ENCODE data around the gene PLEKHA7. TPM values are rescaled to one million over a fixed set of nuclear protein-coding genes. Genes with fewer than 3 reads are reported as not detected.

Gene PLEKHA7
- total RNA-seq, 6 donors from 2014 or later = 27.5 to 87.0 (median 48.6) TPM

GRCh38 chr11:16861862-16862261, 152.4 kb downstream of the PLEKHA7 start:
- Histone ChIP-seq H3K36me3 (no peaks in the 10 kb centered on the region), H3K4me3 (no peak overlapping the region), H3K9me3 (no peaks in the 10 kb centered on the region), H3K27me3 (no peaks in the 10 kb centered on the region), H3K27ac (no peak overlapping the region), H3K4me1 (no peaks in the 10 kb centered on the region)
- no peak for DNase-seq
- WGBS, 2 donors = 69% methylated on average over 3 of the region's 3 CpGs
- no peak for ATAC-seq (ENCODE audit: low FRiP score in 2 of 2)
- no peak for TF ChIP-seq CTCF (IDR thresholded peaks at IDR 0.05)
- no peak for TF ChIP-seq POLR2A (IDR thresholded peaks at IDR 0.05)
- TF ChIP-seq POLR2AphosphoS5 (IDR thresholded peaks at IDR 0.05) = no peak
- no peak for TF ChIP-seq EP300 (IDR thresholded peaks at IDR 0.05)

GRCh38 chr11:16860617-16861016, 153.6 kb downstream of the PLEKHA7 start:
- Histone ChIP-seq H3K9me3 (no peaks in the 10 kb centered on the region), H3K27me3 (no peaks in the 10 kb centered on the region), H3K4me3 (no peak overlapping the region), H3K4me1 (no peaks in the 10 kb centered on the region), H3K36me3 (no peaks in the 10 kb centered on the region), H3K27ac (no peak overlapping the region)
- WGBS, 2 donors = 72 to 76% methylated on average over 1 of the region's 1 CpG
- DNase-seq = no peak
- ATAC-seq (ENCODE audit: low FRiP score in 2 of 2) = no peak
- TF ChIP-seq POLR2AphosphoS5 (IDR thresholded peaks at IDR 0.05) (no peak), POLR2A (IDR thresholded peaks at IDR 0.05) (no peak), EP300 (IDR thresholded peaks at IDR 0.05) (no peak), CTCF (IDR thresholded peaks at IDR 0.05) (no peak)

- no peak overlapping the region for H3K27ac ChIP-seq
- WGBS, 2 donors = 83 to 86% methylated on average over 5 to 6 of the region's 6 CpGs
These were observed 154.6 kb downstream of the PLEKHA7 start for GRCh38 chr11:16859651-16860050.

GRCh38 chr11:16857186-16857585, 157.0 kb downstream of the PLEKHA7 start:
- no peak for DNase-seq
- H3K27ac ChIP-seq = no peak overlapping the region
- no peak overlapping the region for H3K4me3 ChIP-seq
- ATAC-seq (ENCODE audit: low FRiP score in 2 of 2) = no peak
- no peaks in the 10 kb centered on the region for H3K9me3 ChIP-seq
- TF ChIP-seq EP300 (IDR thresholded peaks at IDR 0.05) (no peak), CTCF (IDR thresholded peaks at IDR 0.05) (no peak), POLR2AphosphoS5 (IDR thresholded peaks at IDR 0.05) (no peak)
- no peaks in the 10 kb centered on the region for H3K36me3 ChIP-seq
- no peaks in the 10 kb centered on the region for H3K27me3 ChIP-seq
- WGBS, 2 donors = 63 to 70% methylated on average over 4 of the region's 4 CpGs
- H3K4me1 ChIP-seq = no peaks in the 10 kb centered on the region

More at GRCh38 chr11:16859651-16860050, 154.6 kb downstream of the PLEKHA7 start:
- no peak for TF ChIP-seq POLR2AphosphoS5 (IDR thresholded peaks at IDR 0.05)
- TF ChIP-seq EP300 (IDR thresholded peaks at IDR 0.05) = no peak
- no peak for TF ChIP-seq POLR2A (IDR thresholded peaks at IDR 0.05)
- TF ChIP-seq CTCF (IDR thresholded peaks at IDR 0.05) = no peak
- no peak for DNase-seq
- no peak overlapping the region for H3K4me3 ChIP-seq
- no peaks in the 10 kb centered on the region for H3K27me3 ChIP-seq
- no peak for ATAC-seq (ENCODE audit: low FRiP score in 2 of 2)
- no peaks in the 10 kb centered on the region for H3K4me1 ChIP-seq
- no peaks in the 10 kb centered on the region for H3K36me3 ChIP-seq
- no peaks in the 10 kb centered on the region for H3K9me3 ChIP-seq

- no peak for TF ChIP-seq POLR2A (IDR thresholded peaks at IDR 0.05)
- no peak for TF ChIP-seq EP300 (IDR thresholded peaks at IDR 0.05)
- ATAC-seq (ENCODE audit: low FRiP score in 2 of 2) = no peak
- no peak overlapping the region for H3K27ac ChIP-seq
- H3K4me3 ChIP-seq = no peak overlapping the region
- WGBS, 2 donors = 90 to 97% methylated on average over 3 of the region's 3 CpGs
- no peaks in the 10 kb centered on the region for H3K4me1 ChIP-seq
- H3K36me3 ChIP-seq = no peaks in the 10 kb centered on the region
- H3K27me3 ChIP-seq = no peaks in the 10 kb centered on the region
- DNase-seq = no peak
- no peaks in the 10 kb centered on the region for H3K9me3 ChIP-seq
These were observed 158.2 kb downstream of the PLEKHA7 start for GRCh38 chr11:16856022-16856471.

Data from upper lobe of left lung (tissue), 6 donors.